PC-9 (cell line): Measurements from ENCODE around the gene TTC7B.

ENCODE experiments used
- CTCF ChIP-seq: fragments of 200-600 bp; sonication (generic); conservative IDR thresholded peaks from 2 replicates; pipeline ENCODE4 v1.6.1; 2017; ENCODE audit warnings: mixed run types, antibody characterized with exemption, mild to moderate bottlenecking, moderate library complexity
- EZH2 ChIP-seq: fragments of 200-600 bp; sonication (generic); IDR thresholded peaks from 2 replicates; pipeline ENCODE4 v1.8.0; 2017; ENCODE audit warnings: antibody characterized with exemption, low read depth

GRCh38 chr14:90536092-90536491, 280.1 kb downstream of the TTC7B start:
- no peak for TF ChIP-seq CTCF
- no peak for TF ChIP-seq EZH2
